ENCODE data around the gene PLGLB1. TPM values are rescaled to one million over a fixed set of nuclear protein-coding genes. Genes with fewer than 3 reads are reported as not detected.
"Not testable (repeated sequence)": the region's sequence is repeated elsewhere in the genome, so short reads cannot be mapped to it uniquely, and the experiment has no call there.

PLGLB1 gene
- 6.6 TPM for polyA plus RNA-seq (ENCODE audit: insufficient read length)

- DNase-seq (ENCODE audit: low read depth), result not testable (repeated sequence)
Measured at GRCh38 chr2:87021744-87022143, at the start of gene PLGLB1. TSS of gene PLGLB1 (minus strand) at chr2:87021844. CDS start at chr2:87021783, 61 bp downstream.

GRCh38 chr2:87064305-87064704 is 42.7 kb upstream of the PLGLB1 start:
- DNase-seq (ENCODE audit: low read depth), result not testable (repeated sequence)

GRCh38 chr2:87063431-87063830 is 41.8 kb upstream of the PLGLB1 start:
- DNase-seq (ENCODE audit: low read depth), result not testable (repeated sequence)

- not testable (repeated sequence) for DNase-seq (ENCODE audit: low read depth)
Measured at GRCh38 chr2:87061519-87061918, 39.9 kb upstream of the PLGLB1 start.

- not testable (repeated sequence) for DNase-seq (ENCODE audit: low read depth)
Measured at GRCh38 chr2:87057606-87058005, 36.0 kb upstream of the PLGLB1 start.

- not testable (repeated sequence) for DNase-seq (ENCODE audit: low read depth)
Measured at GRCh38 chr2:87056843-87057242, 35.2 kb upstream of the PLGLB1 start.

- not testable (repeated sequence) for DNase-seq (ENCODE audit: low read depth)
Measured at GRCh38 chr2:87056435-87056834, 34.8 kb upstream of the PLGLB1 start.

GRCh38 chr2:87054375-87054774 is 32.7 kb upstream of the PLGLB1 start:
- DNase-seq (ENCODE audit: low read depth), result not testable (repeated sequence)

- not testable (repeated sequence) for DNase-seq (ENCODE audit: low read depth)
Measured at GRCh38 chr2:87041321-87041978, 19.8 kb upstream of the PLGLB1 start.

- not testable (repeated sequence) for DNase-seq (ENCODE audit: low read depth)
Measured at GRCh38 chr2:87028607-87029006, 7.0 kb upstream of the PLGLB1 start.

GRCh38 chr2:87026816-87027215 is 5.2 kb upstream of the PLGLB1 start:
- DNase-seq (ENCODE audit: low read depth), result not testable (repeated sequence)

- DNase-seq (ENCODE audit: low read depth), result not testable (repeated sequence)
Measured at GRCh38 chr2:87025927-87026326, 4.3 kb upstream of the PLGLB1 start.

- DNase-seq (ENCODE audit: low read depth), result not testable (repeated sequence)
Measured at GRCh38 chr2:87023988-87024615, 2.5 kb upstream of the PLGLB1 start.

- DNase-seq (ENCODE audit: low read depth), result not testable (repeated sequence)
Measured at GRCh38 chr2:87021043-87021442, 601 bp downstream of the PLGLB1 start.

- not testable (repeated sequence) for DNase-seq (ENCODE audit: low read depth)
Measured at GRCh38 chr2:87019053-87019452, 2.6 kb downstream of the PLGLB1 start.

GRCh38 chr2:87014489-87015169 is 7.0 kb downstream of the PLGLB1 start:
- not testable (repeated sequence) for DNase-seq (ENCODE audit: low read depth)

GRCh38 chr2:87004398-87004797 is 17.2 kb downstream of the PLGLB1 start:
- DNase-seq (ENCODE audit: low read depth), result not testable (repeated sequence)

Other genes with a start within 250 kb of the PLGLB1 start
- gene CD8A, start 230.9 kb downstream of the PLGLB1 start, polyA plus RNA-seq (ENCODE audit: insufficient read length), result 0.22 TPM
- 0.25 TPM for gene CD8B, start 160.0 kb downstream of the PLGLB1 start, polyA plus RNA-seq (ENCODE audit: insufficient read length)
- gene RGPD1, start 79.7 kb downstream of the PLGLB1 start, polyA plus RNA-seq (ENCODE audit: insufficient read length), result 0.90 TPM

Measured in forelimb muscle (tissue), 1 donor.